ENCODE measurements around the gene TLR4.
A peak's percentile ranks its signal among the peaks of the same experiment; 100 is the strongest.

The TLR4 gene

GRCh38 chr9:117723986-117724625 is 19.9 kb downstream of the TLR4 start:
- H3K79me2 ChIP-seq (ENCODE audit: low read length): no peaks in the 10 kb centered on the region
- TF ChIP-seq EZH2phosphoT487 (IDR thresholded peaks at IDR 0.05; ENCODE audit: low read depth) (no peak), CTCF (IDR thresholded peaks at IDR 0.05; ENCODE audit: low read depth, low read length) (no peak)
- peak overlapping the region; percentile 48 for H3K4me2 ChIP-seq (ENCODE audit: low read length)
- no peaks in the 10 kb centered on the region; the same call in 1 of the 2 replicates for H3K9me3 ChIP-seq (ENCODE audit: insufficient read depth, low read length)
- H3K27ac ChIP-seq (ENCODE audit: low read length): no peak overlapping the region
- H3K27me3 ChIP-seq (ENCODE audit: low read depth, low read length): peaks cover 18% of the 10 kb centered on the region; the same call in 1 of the 2 replicates
- no peaks in the 10 kb centered on the region for H4K20me1 ChIP-seq (ENCODE audit: insufficient read depth, low read length)
- 0 out of 2 replicates have a peak overlapping the region, but pooled peaks have one; percentile 4 for H2AFZ ChIP-seq (ENCODE audit: low read depth, low read length)
- peak overlapping the region; percentile 10; the same call in 1 of the 2 replicates for H3K4me3 ChIP-seq (ENCODE audit: low read length)
- H3K9ac ChIP-seq (ENCODE audit: low read length): no peak overlapping the region
- H3K4me1 ChIP-seq (ENCODE audit: low read length): peaks cover 27% of the 10 kb centered on the region
- H3K36me3 ChIP-seq (replicated peaks; ENCODE audit: low read depth, low read length): no peaks in the 10 kb centered on the region

GRCh38 chr9:117725426-117725887 is 21.3 kb downstream of the TLR4 start:
- TF ChIP-seq EZH2phosphoT487 (IDR thresholded peaks at IDR 0.05; ENCODE audit: low read depth): no peak
- Histone ChIP-seq H3K36me3 (replicated peaks; ENCODE audit: low read depth, low read length) (no peaks in the 10 kb centered on the region), H3K4me2 (ENCODE audit: low read length) (no peak overlapping the region), H3K79me2 (ENCODE audit: low read length) (no peaks in the 10 kb centered on the region), H2AFZ (ENCODE audit: low read depth, low read length) (no peak overlapping the region), H3K4me1 (ENCODE audit: low read length) (peaks cover 26% of the 10 kb centered on the region), H3K27me3 (ENCODE audit: low read depth, low read length) (peaks cover 10% of the 10 kb centered on the region; the same call in 1 of the 2 replicates), H3K27ac (ENCODE audit: low read length) (no peak overlapping the region), H3K9ac (ENCODE audit: low read length) (no peak overlapping the region), H4K20me1 (ENCODE audit: insufficient read depth, low read length) (no peaks in the 10 kb centered on the region), H3K4me3 (ENCODE audit: low read length) (no peak overlapping the region), H3K9me3 (ENCODE audit: insufficient read depth, low read length) (no peaks in the 10 kb centered on the region; the same call in 1 of the 2 replicates)

GRCh38 chr9:117729375-117729774 is 25.2 kb downstream of the TLR4 start:
- no peak overlapping the region for H3K4me3 ChIP-seq (ENCODE audit: low read length)

GRCh38 chr9:117732494-117732893 is 28.3 kb downstream of the TLR4 start:
- peaks cover 9% of the 10 kb centered on the region; the same call in 1 of the 2 replicates for H3K4me1 ChIP-seq (ENCODE audit: low read length)
- H3K27ac ChIP-seq (ENCODE audit: low read length): no peak overlapping the region
- H2AFZ ChIP-seq (ENCODE audit: low read depth, low read length): no peak overlapping the region
- no peaks in the 10 kb centered on the region for H3K36me3 ChIP-seq (replicated peaks; ENCODE audit: low read depth, low read length)
- H4K20me1 ChIP-seq (ENCODE audit: insufficient read depth, low read length): no peaks in the 10 kb centered on the region
- H3K27me3 ChIP-seq (ENCODE audit: low read depth, low read length): peaks cover 8% of the 10 kb centered on the region; the same call in 1 of the 2 replicates
- H3K4me2 ChIP-seq (ENCODE audit: low read length): no peak overlapping the region
- H3K79me2 ChIP-seq (ENCODE audit: low read length): no peaks in the 10 kb centered on the region
- H3K9me3 ChIP-seq (ENCODE audit: insufficient read depth, low read length): no peaks in the 10 kb centered on the region
- TF ChIP-seq EZH2phosphoT487 (IDR thresholded peaks at IDR 0.05; ENCODE audit: low read depth): no peak
- no peak for TF ChIP-seq CTCF (IDR thresholded peaks at IDR 0.05; ENCODE audit: low read depth, low read length)
- no peak overlapping the region for H3K4me3 ChIP-seq (ENCODE audit: low read length)
- no peak overlapping the region for H3K9ac ChIP-seq (ENCODE audit: low read length)

More at GRCh38 chr9:117729375-117729774, 25.2 kb downstream of the TLR4 start:
- H3K4me1 ChIP-seq (ENCODE audit: low read length): peaks cover 20% of the 10 kb centered on the region
- no peak overlapping the region for H2AFZ ChIP-seq (ENCODE audit: low read depth, low read length)
- no peak overlapping the region for H3K27ac ChIP-seq (ENCODE audit: low read length)
- no peaks in the 10 kb centered on the region for H4K20me1 ChIP-seq (ENCODE audit: insufficient read depth, low read length)
- no peaks in the 10 kb centered on the region for H3K36me3 ChIP-seq (replicated peaks; ENCODE audit: low read depth, low read length)
- peaks cover 3% of the 10 kb centered on the region; the same call in 1 of the 2 replicates for H3K27me3 ChIP-seq (ENCODE audit: low read depth, low read length)
- TF ChIP-seq EZH2phosphoT487 (IDR thresholded peaks at IDR 0.05; ENCODE audit: low read depth) (no peak), CTCF (IDR thresholded peaks at IDR 0.05; ENCODE audit: low read depth, low read length) (no peak)
- no peak overlapping the region for H3K9ac ChIP-seq (ENCODE audit: low read length)
- H3K9me3 ChIP-seq (ENCODE audit: insufficient read depth, low read length): no peaks in the 10 kb centered on the region; the same call in 1 of the 2 replicates
- no peaks in the 10 kb centered on the region for H3K79me2 ChIP-seq (ENCODE audit: low read length)
- H3K4me2 ChIP-seq (ENCODE audit: low read length): no peak overlapping the region

Data from OCI-LY3 (cell line).